GM21381 (cell line): ENCODE results near the gene SERPINA6.
"Not testable (repeated sequence)": the region's sequence is repeated elsewhere in the genome, so short reads cannot be mapped to it uniquely, and the experiment has no call there.

Experiments
- ATAC-seq: cut with Tn5 transposase; IDR thresholded peaks from one replicate; pipeline ENCODE4 v1.9.1; 2021; ENCODE audit warnings: mild to moderate bottlenecking, moderate library complexity; ENCODE audit not compliant: unreplicated experiment

The SERPINA6 gene

GRCh38 chr14:94328196-94328595, 5.1 kb upstream of the SERPINA6 start:
- ATAC-seq = no peak

GRCh38 chr14:94321421-94322271, 1.5 kb downstream of the SERPINA6 start:
- no peak for ATAC-seq

- ATAC-seq = no peak
Observed at GRCh38 chr14:94320243-94320642, 2.9 kb downstream of the SERPINA6 start.

GRCh38 chr14:94317259-94317658, 5.9 kb downstream of the SERPINA6 start:
- no peak for ATAC-seq

- ATAC-seq = no peak
Observed at GRCh38 chr14:94316692-94317091, 6.4 kb downstream of the SERPINA6 start.

- ATAC-seq = no peak
Observed at GRCh38 chr14:94314890-94315289, 8.2 kb downstream of the SERPINA6 start.

GRCh38 chr14:94313991-94314655, 9.0 kb downstream of the SERPINA6 start:
- no peak for ATAC-seq

GRCh38 chr14:94312481-94313246, 10.5 kb downstream of the SERPINA6 start:
- no peak for ATAC-seq

- ATAC-seq = no peak
Observed at GRCh38 chr14:94310248-94310647, 12.9 kb downstream of the SERPINA6 start.

GRCh38 chr14:94309721-94310120, 13.4 kb downstream of the SERPINA6 start:
- ATAC-seq = no peak

GRCh38 chr14:94307410-94307992, 15.6 kb downstream of the SERPINA6 start:
- ATAC-seq = no peak

GRCh38 chr14:94306047-94306978, 16.8 kb downstream of the SERPINA6 start:
- ATAC-seq = no peak

- no peak for ATAC-seq
Observed at GRCh38 chr14:94305620-94306019, 17.5 kb downstream of the SERPINA6 start.

- no peak for ATAC-seq
Observed at GRCh38 chr14:94304243-94304642, 18.9 kb downstream of the SERPINA6 start.

GRCh38 chr14:94303111-94303510, 20.0 kb downstream of the SERPINA6 start:
- no peak for ATAC-seq

GRCh38 chr14:94298130-94298529, 25.0 kb downstream of the SERPINA6 start:
- no peak for ATAC-seq

GRCh38 chr14:94296181-94296545, 27.0 kb downstream of the SERPINA6 start:
- not testable (repeated sequence) for ATAC-seq

GRCh38 chr14:94295360-94296180, 27.6 kb downstream of the SERPINA6 start:
- ATAC-seq = no peak

- ATAC-seq = no peak
Observed at GRCh38 chr14:94293578-94293924, 29.6 kb downstream of the SERPINA6 start.
